ENCODE measurements around the gene RAET1E. TPM values are rescaled to one million over a fixed set of nuclear protein-coding genes. Genes with fewer than 3 reads are reported as not detected.
"Not testable (repeated sequence)": the region's sequence is repeated elsewhere in the genome, so short reads cannot be mapped to it uniquely, and the experiment has no call there.

Gene RAET1E
- total RNA-seq, 1 donor from 2014 or later = not detected

DNA sequence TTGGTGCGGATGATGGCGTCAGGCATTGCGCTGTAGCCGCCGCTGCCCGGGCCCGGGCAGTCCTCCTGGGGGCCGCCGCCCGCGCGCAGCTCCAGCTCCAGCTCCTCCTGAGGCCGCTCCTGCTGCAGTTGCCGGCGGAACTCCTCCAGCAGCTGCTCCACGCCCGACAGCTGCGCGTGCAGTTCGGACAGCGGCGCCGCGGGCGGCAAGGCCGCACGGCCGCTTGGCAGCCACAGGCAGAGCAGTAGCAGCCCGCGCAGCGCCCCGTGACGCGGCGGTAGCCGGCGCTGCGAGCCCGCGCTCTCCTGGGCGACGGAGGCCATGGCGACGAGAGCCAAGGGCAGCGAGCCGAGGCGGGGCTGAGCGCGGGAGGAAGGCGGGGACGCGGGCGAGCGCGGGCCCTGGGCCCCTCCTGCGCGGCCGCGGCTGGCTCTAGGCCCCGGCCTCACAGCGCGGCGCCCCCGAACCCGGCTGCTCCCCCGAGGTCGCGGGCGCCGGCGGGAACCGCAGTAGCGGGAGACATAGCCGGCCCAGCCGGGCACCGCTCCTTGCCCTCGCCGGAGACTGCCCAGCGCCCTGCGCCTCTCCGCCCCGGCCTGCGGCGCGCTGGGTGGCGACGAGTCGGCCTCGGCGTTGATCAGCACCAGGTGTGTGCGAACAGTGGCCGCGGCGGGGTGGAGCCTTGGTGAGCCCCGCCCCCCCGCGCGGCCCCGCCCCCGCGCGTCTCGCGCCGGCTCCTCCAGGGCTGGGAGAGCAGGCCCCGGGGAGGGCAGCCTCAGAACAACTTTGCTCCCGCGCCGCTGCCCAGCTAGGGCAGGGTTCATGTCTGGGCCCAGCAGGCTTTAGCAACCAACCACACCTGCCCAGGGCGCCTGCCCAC lies 34.0 kb downstream of the RAET1E start, which contains the start of gene LRP11:
Gene LRP11 (minus strand): TSS at position 662 of the 880 bp plus-strand sequence. CDS start 339 bp downstream, at position 323.
- peak within 1 kb of the TSS; percentile 94 for H3K4me3 Mint-ChIP-seq
- peaks cover 31% of the 10 kb centered on the region for H3K4me1 Mint-ChIP-seq (ENCODE audit: unreplicated experiment)
- TF ChIP-seq CTCF (conservative IDR thresholded peaks at IDR 0.05) = no peak
- H3K27me3 Mint-ChIP-seq = peaks cover 5% of the 10 kb centered on the region
- H3K27ac Mint-ChIP-seq = peak within 1 kb of the TSS; percentile 96
- DNase-seq (ENCODE audit: extremely low spot score, unreplicated experiment) = peak; percentile 96
- H3K36me3 Mint-ChIP-seq = peaks cover 10% of the 10 kb centered on the region
- no peaks in the 10 kb centered on the region for H3K9me3 Mint-ChIP-seq

DNA sequence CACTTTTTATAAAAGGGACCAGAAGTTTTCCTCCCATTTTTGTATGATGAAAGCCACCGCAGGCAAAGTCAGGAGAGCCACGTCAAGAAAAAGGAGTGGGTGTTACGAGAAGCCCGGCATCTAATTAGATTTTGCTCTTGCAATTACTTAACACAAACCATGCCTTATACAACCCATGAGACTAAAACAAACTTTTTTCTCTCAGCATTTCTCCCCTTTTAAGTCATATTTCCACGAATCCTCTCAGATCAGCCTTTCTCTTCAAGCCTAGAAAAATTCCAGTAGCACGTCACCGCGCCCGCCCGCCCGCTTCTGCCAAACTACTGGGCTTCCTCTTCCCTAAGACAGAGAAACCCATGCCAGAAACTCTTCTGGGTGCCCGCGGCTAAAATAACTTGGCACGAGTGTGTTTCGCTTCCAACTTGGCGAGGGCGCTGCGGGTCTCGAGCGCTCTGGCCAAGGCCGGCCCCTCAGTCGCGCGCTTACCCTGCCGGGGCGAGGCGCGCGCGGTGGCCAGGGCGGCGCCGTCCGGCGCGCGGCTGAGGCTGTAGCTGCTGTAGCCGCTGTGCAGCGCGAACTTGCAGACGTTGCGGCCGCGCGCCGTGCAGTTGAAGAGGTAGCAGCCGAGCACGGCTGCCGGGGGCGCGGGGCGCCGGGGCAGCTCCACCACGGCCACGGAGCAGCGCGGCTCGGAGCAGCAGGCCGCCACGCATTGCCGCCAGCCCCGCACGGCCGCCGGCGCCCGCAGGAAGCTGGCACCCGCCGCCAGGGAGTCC lies 34.8 kb downstream of the RAET1E start:
- Mint-ChIP-seq H3K27me3 (peaks cover under 1% of the 10 kb centered on the region), H3K27ac (peak overlapping the region; percentile 96), H3K4me1 (ENCODE audit: unreplicated experiment) (peaks cover 33% of the 10 kb centered on the region)

DNA sequence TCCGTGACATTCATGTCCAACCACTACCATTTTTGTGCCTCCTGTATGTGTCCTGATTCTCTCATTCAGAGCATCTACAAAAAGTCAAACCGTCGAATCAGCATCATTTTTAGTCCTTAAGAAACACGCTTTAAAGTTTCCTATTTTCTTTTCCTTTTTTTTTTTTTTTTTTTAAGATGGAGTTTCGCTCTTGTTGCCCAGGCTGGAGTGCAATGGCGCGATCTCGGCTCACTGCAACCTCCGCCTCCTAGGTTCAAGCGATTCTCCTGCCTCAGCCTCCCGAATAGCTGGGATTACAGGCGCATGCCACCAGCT lies 35.5 kb downstream of the RAET1E start:
- H3K27me3 Mint-ChIP-seq = not testable (repeated sequence)

More for the DNA sequence above, 34.8 kb downstream of the RAET1E start:
- peaks cover 10% of the 10 kb centered on the region for H3K36me3 Mint-ChIP-seq
- no peak for TF ChIP-seq CTCF (conservative IDR thresholded peaks at IDR 0.05)
- DNase-seq (ENCODE audit: extremely low spot score, unreplicated experiment) = no peak
- H3K9me3 Mint-ChIP-seq = no peaks in the 10 kb centered on the region
- H3K4me3 Mint-ChIP-seq = peak overlapping the region; percentile 94

DNA sequence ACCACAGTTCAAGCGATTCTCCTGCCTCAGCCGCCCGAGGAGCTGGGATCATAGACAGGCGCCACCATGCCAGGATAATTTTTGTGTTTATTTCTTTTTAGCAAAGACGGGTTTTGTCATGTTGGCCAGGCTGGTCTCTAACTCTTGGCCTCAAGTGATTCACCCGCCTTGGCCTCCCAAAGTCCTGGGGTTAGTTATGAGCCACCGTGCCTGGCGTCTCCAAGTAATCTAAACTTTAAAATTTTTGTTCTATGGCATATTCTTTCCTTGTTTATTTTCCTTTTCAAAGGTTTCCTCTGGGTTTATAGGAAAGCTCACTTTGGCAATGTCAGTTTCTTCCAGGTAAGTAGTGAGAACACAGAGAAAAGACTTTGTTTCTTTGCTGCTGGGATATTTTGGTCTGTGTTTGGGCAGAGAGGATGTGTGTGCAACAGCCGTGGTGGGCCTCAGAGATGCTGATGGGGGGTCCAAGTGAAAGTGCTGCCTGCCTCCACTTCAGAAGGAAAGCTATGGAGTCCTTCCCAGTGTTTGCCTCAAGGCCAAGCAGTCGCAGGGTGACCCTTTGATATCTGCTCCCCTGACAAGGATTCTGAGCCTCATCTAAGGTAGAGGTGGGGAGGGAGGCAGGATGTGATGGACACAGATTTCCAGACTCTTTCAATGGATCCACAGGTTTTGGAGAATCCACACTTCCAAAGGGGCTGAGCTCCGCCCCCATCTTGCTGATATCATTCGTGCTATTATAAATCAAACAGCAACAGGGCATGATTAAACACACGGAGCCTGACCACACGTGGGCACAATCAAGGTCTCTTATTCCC lies 36.1 kb downstream of the RAET1E start:
- Mint-ChIP-seq H3K4me1 (ENCODE audit: unreplicated experiment) (peaks cover 34% of the 10 kb centered on the region), H3K27ac (peak overlapping the region; percentile 91), H3K27me3 (no peaks in the 10 kb centered on the region), H3K4me3 (peak overlapping the region; percentile 85), H3K36me3 (peaks cover 10% of the 10 kb centered on the region), H3K9me3 (no peaks in the 10 kb centered on the region)
- no peak for TF ChIP-seq CTCF (conservative IDR thresholded peaks at IDR 0.05)
- DNase-seq (ENCODE audit: extremely low spot score, unreplicated experiment) = no peak

More for the DNA sequence above, 35.5 kb downstream of the RAET1E start:
- H3K36me3 Mint-ChIP-seq; DNase-seq (ENCODE audit: extremely low spot score, unreplicated experiment); H3K9me3 Mint-ChIP-seq: not testable (repeated sequence)
- Mint-ChIP-seq H3K4me3 (peak overlapping the region; percentile 94), H3K4me1 (ENCODE audit: unreplicated experiment) (peaks cover 34% of the 10 kb centered on the region), H3K27ac (peak overlapping the region; percentile 91)

DNA sequence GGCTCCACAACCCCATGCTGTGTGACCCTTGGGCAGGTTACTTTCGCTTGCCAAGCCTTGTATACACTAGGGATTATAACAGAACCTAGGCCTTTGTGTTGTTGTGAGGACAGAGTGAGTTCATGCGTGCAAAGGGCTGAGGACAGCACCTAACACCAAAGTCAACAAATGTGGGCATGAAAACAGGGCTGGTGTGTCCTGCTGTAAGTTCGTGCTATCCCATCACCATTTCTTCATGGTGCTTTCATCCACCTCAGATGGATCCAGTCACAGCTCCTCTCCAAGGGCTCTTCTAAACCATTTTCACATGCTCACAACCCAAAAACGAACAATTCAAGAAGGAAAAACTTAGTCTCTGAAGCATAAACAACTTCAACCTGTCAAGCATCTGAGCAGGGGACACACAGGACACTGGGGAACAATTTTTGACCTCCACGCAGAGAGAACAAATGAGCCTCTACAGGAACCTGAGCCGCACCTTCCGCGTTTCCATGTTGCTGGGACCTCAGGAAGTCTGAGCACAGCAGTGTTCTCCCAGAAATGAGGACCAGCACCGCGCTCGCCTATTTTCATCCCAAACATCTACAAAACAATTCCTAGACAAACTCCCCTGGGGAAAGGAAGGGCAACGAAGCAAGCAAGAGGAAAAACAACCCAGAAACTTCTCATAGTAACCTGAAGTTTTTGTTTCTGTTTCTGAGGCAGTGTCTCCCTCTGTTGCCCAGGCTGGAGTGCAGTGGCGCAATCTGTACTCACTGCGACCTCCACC lies 36.9 kb downstream of the RAET1E start:
- H3K36me3 Mint-ChIP-seq = peaks cover 10% of the 10 kb centered on the region
- H3K4me3 Mint-ChIP-seq = peak overlapping the region; percentile 85
- H3K27me3 Mint-ChIP-seq = no peaks in the 10 kb centered on the region
- DNase-seq (ENCODE audit: extremely low spot score, unreplicated experiment) = no peak
- H3K9me3 Mint-ChIP-seq = no peaks in the 10 kb centered on the region
- TF ChIP-seq CTCF (conservative IDR thresholded peaks at IDR 0.05) = no peak
- peak overlapping the region; percentile 91 for H3K27ac Mint-ChIP-seq
- H3K4me1 Mint-ChIP-seq (ENCODE audit: unreplicated experiment) = peaks cover 42% of the 10 kb centered on the region
